GM12892 (cell line): ENCODE measurements around the gene ODC1.
"Not testable (repeated sequence)": the region's sequence is repeated elsewhere in the genome, so short reads cannot be mapped to it uniquely, and the experiment has no call there.

Experiments
- DNase-seq: peaks from one replicate; pipeline ENCODE4 v3.0.0; 2011; ENCODE audit not compliant: insufficient read length
- FAIRE-seq: peaks from 2 replicates; lab custom pipeline; 2011; peaks lifted over from hg19 to GRCh38; lab: Jason Lieb, UNC
- POLR2A ChIP-seq: IDR thresholded peaks from 2 replicates; pipeline ENCODE4 v1.6.1; 2011; ENCODE audit warnings: low read depth, low read length, control low read depth
- POLR2AphosphoS5 ChIP-seq: IDR thresholded peaks from 2 replicates; pipeline ENCODE4 v1.6.1; 2011; ENCODE audit warnings: low read depth, low read length, control low read depth
- TAF1 ChIP-seq: IDR thresholded peaks from 2 replicates; pipeline ENCODE4 v1.6.1; 2011; ENCODE audit warnings: low read depth, mild to moderate bottlenecking, control low read depth, low read length, borderline replicate concordance

Gene ODC1

DNA sequence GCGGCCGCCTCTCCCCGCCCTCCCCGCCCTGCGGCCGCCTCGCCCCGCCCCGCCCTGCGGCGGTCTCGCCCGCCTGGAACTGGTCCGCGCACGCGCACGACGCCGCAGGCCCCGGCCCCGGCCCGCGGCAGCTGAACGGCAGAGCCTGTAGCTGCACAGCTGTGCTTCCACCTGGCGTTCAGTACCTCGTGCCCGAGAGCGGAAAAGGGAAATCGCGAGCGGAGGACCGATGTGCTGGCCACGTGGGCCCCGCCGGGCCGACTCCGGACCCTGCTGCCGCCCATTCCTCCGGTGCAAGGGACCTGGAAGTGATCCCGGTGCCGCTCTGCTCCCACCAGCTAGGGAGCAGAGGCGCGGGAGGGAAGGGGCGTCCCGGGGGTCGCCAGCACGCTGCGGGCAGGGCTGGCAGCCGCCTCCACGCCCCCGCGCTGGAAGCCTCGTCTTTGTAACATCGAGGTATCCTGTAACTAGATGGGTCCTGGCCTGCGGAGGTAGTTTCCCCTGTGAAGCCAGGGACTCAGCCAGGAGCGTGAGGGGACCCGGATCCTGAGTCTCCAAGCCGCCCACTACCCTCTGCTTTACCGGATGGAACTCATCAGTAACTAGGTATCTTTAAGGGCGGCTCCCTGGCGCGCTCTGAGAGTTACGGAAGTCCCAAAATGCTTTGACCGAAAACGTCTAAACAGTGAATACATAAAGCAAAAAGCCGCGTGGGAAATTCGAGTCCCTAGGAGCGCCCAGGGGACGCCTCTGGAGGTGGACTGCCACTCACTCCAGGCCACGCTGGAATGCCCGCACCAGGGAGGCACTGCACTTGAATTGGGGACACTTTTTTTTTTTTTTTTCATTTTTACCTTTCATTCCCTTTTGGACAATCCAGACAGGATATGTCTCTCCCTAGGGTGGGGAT is 704 bp upstream of the ODC1 start:
- DNase-seq (peak; percentile 96), FAIRE-seq (peak; percentile 93)
- TF ChIP-seq POLR2A (peak; percentile 43; the same call in 1 of the 2 replicates), TAF1 (no peak; the same call in 1 of the 2 replicates), POLR2AphosphoS5 (peak; percentile 78)

DNA sequence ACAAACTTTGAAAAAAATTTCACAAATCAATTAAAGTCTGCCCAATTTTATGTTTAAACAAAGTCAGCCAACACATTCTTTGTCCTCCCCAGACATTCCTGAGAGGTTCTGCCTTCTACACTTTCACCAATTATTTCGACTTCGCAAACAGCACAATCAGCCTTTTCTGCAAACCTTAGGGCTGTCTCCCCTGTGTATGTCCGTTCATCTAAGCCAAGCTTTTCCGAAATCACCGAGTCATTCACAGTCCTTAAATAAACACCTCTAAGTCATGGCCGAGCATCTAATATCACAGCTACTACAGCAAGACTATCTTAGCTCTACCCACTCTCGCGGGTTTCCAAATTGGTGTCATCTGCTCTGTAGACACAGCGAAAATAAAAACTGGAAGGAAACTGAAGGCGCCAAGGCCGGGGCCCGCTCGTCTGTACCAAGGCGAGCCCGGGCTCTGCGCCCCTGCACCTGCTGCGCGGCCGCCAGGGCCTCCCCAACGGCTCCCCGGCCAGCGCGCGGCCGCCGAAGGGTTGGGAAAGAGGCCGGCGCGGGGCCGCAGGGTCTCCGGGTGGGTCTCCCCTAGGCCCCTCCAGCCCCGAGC is 730 bp downstream of the ODC1 start:
- no peak for FAIRE-seq
- TF ChIP-seq TAF1 (no peak), POLR2AphosphoS5 (no peak), POLR2A (no peak)
- DNase-seq, result no peak

GRCh38 chr2:10446631-10447030 is 1.5 kb downstream of the ODC1 start:
- DNase-seq, result no peak
- no peak for FAIRE-seq
- no peak for TF ChIP-seq POLR2AphosphoS5
- no peak for TF ChIP-seq TAF1
- TF ChIP-seq POLR2A, result no peak

- FAIRE-seq, result peak; percentile 42
- no peak for DNase-seq
- TF ChIP-seq TAF1 (no peak), POLR2AphosphoS5 (no peak), POLR2A (no peak)
These were observed 3.7 kb downstream of the ODC1 start for GRCh38 chr2:10444463-10444862.

DNA sequence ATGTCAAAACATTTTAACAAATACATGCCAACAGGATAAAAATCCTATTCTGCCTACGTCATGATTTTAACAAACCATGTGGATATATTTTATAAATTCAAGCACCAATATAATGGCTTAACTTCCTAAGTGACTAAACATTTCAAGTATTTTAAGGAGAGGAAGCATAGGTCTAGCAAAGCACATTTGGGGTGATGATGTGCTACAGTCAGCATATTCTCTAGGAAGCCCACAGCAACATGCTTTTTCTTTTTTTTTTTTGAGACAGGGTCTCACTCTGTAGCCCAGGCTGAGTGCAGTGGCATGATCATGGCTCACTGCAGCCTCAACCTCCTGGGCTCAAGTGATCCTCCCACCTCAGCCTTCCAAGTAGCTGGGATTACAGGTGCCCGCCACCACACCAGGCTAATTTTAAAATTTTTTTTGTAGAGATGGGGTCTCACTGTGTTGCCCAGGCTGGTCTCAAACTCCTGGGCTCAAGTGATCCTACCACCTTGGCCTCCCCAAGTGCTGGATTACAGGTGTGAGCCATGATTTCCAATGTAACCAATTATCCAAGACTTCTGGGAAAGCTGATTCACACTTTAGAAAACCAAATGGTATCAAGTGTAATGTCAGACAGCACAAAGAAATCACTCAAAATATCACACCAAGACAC is 5.5 kb downstream of the ODC1 start:
- DNase-seq, FAIRE-seq: not testable (repeated sequence)

- FAIRE-seq (no peak), DNase-seq (no peak)
- TF ChIP-seq TAF1 (no peak), POLR2A (no peak), POLR2AphosphoS5 (no peak)
These were observed 6.2 kb downstream of the ODC1 start for GRCh38 chr2:10441948-10442347.

DNA sequence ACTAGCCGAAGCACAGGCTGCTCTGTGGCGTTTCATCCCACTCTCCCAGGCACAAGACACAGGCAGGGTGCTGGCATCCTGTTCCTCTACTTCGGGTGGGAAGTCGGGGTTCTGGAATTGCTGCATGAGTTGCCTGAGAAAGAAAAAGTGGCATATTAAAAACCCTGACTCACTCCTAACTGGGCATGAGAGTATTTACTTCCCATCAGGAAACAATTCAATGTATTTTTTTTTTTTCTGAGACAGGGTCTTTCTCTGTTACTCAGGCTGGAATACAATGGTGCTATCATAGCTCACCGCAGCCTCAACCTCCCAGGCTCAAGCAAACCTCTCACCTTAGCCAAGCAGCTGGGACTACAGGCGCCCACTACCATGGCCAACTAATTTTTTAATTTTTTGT is 7.4 kb downstream of the ODC1 start:
- TF ChIP-seq TAF1 (no peak), POLR2A (no peak), POLR2AphosphoS5 (no peak)
- no peak for DNase-seq
- FAIRE-seq, result no peak

DNA sequence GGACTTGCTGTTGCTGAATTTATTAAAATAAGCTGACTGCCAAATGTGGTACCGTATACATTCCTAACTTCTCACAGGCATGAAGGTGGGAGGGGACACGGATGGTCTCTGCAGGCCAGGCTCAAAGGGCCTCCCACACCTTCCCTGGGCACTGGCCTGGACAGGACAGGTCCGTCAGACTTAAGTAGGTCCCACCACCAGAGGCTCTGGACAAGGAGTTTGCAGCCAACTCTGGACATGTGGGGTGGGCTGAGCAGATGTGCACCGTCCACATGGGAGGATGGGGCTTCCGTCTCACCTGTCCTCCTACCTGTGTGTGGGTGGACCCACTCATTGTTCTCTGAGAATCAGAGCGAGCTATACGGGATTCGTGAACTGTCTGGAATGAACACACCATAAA is 8.2 kb downstream of the ODC1 start:
- no peak for TF ChIP-seq POLR2AphosphoS5
- FAIRE-seq, result no peak
- no peak for DNase-seq

- FAIRE-seq, result no peak
- TF ChIP-seq POLR2AphosphoS5 (peak; percentile 48), TAF1 (no peak), POLR2A (peak; percentile 78)
- DNase-seq, result no peak
These were observed 8.8 kb downstream of the ODC1 start for GRCh38 chr2:10439185-10439879.

- FAIRE-seq (no peak), DNase-seq (no peak)
- no peak for TF ChIP-seq TAF1
These were observed 9.4 kb downstream of the ODC1 start for GRCh38 chr2:10438688-10439087.

DNA sequence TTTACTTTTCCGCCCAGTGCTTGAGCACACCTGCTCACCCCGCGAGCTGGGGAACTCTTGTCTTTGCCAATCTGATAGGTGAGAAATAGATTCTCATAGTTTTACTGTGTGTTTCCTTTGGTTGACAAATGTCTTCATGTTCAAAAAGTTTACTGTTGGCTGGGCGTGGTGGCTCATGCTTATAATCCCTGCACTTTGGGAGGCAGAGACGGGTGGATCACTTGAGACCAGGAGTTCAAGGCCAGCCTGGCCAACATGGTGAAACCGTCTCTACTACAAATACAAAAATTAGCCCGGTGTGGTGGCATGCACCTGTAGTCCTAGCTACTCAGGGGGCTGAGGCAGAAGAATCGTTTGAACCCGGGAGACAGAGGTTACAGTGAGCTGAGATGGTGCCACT is 10.3 kb downstream of the ODC1 start:
- no peak for DNase-seq
- FAIRE-seq, result no peak

More for the DNA sequence above, 10.3 kb downstream of the ODC1 start:
- TF ChIP-seq POLR2AphosphoS5, result no peak
- no peak for TF ChIP-seq POLR2A
- no peak for TF ChIP-seq TAF1
